GM18907 (cell line): ENCODE data around the gene LRRC26.
A peak's percentile ranks its signal among the peaks of the same experiment; 100 is the strongest.

ENCODE experiments used
- ATAC-seq: cut with Tn5 transposase; IDR thresholded peaks from one replicate; pipeline ENCODE4 v1.9.1; 2021; ENCODE audit warnings: mild to moderate bottlenecking, moderate library complexity; ENCODE audit not compliant: unreplicated experiment

The LRRC26 gene

DNA sequence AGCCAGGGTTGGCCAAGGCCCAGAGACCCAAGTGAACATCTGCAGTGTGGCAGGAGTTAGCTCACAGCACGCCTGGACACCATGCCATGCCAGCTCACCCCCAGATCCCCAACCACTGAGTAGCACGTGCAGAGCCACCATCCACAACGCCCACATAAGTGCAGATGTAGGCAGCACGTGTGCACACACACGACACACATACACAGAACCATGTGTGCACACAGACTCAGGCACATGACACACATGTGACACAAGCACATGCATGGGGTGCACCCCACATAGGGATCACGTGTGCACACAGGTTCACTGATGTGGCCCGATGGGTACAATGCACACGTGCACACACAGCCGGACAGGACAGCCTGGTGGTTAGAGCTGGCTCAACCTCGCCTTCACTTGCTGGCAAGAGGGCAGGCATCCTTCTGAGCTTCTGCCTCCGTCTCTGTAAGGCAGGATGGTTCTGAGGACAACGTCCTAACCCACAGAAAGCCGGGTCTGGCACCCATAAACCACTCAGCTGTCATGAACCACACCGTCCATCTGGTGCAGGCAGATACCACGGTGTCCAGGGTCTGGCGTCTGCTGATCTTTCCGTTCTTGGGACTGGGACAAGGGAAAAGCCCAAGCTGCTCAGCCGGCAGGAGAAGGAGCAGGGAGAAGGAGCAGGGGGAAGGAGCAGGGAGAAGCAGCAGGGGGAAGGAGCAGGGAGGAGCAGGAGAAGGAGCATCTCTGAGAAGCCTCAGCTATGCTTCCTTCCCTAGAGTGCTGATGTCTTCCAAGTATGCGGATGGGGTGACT is 12.0 kb downstream of the LRRC26 start:
- no peak for ATAC-seq

GRCh38 chr9:137156567-137157375 is 13.1 kb downstream of the LRRC26 start:
- no peak for ATAC-seq

DNA sequence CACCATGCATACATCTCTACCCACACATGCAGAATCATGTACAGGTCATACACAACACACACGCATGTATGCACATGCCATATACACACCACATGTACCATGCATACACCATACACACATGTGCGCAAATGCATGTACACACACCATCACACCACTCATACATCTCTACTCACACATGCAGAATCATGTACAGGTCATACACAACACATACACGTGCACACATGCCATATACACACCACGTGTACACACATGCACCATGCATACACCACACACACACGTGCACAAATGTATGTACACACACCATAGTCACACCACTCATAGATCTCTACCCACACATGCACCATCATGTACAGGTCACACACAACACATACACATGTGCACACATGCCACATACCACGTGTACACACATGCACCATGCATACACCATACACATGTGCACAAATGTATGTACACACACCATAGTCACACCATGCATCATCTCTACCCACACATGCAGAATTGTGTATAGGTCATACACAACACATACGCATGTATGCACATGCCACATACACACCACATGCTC is 16.9 kb downstream of the LRRC26 start:
- ATAC-seq = no peak

DNA sequence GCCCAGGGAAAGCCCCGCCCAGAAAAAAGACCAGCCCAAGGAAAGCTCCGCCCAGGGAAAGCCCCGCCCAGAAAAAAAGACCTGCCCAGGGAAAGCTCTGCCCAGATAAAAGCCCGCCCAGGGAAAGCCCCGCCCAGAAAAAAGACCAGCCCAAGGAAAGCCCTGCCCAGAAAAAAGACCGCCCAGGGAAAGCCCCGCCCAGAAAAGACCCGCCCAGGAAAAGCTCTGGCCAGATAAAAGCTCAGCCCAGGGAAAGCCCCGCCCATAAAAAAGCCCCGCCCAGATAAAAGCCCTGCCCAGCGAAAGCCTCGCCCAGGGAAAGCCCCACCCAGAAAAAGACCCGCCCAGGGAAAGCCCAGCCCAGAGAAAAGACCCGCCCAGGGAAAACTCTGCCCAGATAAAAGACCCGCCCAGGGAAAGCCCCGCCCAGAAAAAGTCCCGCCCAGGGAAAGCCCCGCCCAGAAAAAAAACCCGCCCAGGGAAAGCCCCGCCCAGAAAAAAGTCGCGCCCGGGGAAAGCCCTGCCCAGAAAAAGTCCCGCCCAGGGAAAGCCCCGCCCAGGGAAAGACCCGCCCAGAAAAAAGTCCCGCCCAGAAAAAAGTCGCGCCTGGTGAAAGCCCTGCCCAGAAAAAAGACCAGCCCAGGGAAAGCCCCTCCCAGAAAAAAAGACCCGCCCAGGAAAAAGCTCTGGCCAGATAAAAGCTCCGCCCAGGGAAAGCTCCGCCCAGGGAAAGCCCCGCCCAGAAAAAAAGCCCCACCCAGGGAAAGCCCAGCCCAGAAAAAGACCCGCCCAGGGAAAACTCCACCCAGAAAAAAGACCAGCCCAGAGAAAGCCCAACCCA is 19.0 kb downstream of the LRRC26 start:
- peak; percentile 41 for ATAC-seq

GRCh38 chr9:137149942-137150616 is 19.8 kb downstream of the LRRC26 start:
- peak; percentile 16 for ATAC-seq

GRCh38 chr9:137149363-137149762 is 20.5 kb downstream of the LRRC26 start:
- no peak for ATAC-seq

GRCh38 chr9:137148661-137149060 is 21.2 kb downstream of the LRRC26 start:
- ATAC-seq = no peak

GRCh38 chr9:137148242-137148641 is 21.6 kb downstream of the LRRC26 start:
- no peak for ATAC-seq

- no peak for ATAC-seq
Measured at GRCh38 chr9:137147793-137148160, 22.1 kb downstream of the LRRC26 start.

- ATAC-seq = no peak
Measured at GRCh38 chr9:137147091-137147792, 22.6 kb downstream of the LRRC26 start.

GRCh38 chr9:137146527-137146918 is 23.3 kb downstream of the LRRC26 start:
- ATAC-seq = no peak

GRCh38 chr9:137145731-137146526 is 23.9 kb downstream of the LRRC26 start:
- no peak for ATAC-seq

DNA sequence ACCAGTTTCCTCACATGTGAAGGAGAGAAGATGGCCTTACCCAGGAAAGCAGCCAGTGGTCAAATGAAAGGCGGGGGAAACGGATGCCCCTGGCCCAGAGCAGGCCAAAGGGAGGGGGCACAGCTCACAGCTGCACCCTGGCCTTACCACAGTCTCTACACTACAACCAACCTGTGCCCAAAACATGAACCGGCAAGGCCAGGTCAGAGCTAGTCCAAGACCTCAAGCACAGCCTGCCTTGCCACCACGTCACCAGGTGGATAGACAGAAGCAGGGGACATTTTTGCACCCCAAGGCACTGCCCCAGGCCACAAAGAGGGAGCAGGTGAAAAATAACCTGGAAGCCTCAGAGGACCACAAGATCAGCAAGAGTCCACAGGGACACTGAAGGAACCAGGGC is 26.4 kb downstream of the LRRC26 start:
- no peak for ATAC-seq

DNA sequence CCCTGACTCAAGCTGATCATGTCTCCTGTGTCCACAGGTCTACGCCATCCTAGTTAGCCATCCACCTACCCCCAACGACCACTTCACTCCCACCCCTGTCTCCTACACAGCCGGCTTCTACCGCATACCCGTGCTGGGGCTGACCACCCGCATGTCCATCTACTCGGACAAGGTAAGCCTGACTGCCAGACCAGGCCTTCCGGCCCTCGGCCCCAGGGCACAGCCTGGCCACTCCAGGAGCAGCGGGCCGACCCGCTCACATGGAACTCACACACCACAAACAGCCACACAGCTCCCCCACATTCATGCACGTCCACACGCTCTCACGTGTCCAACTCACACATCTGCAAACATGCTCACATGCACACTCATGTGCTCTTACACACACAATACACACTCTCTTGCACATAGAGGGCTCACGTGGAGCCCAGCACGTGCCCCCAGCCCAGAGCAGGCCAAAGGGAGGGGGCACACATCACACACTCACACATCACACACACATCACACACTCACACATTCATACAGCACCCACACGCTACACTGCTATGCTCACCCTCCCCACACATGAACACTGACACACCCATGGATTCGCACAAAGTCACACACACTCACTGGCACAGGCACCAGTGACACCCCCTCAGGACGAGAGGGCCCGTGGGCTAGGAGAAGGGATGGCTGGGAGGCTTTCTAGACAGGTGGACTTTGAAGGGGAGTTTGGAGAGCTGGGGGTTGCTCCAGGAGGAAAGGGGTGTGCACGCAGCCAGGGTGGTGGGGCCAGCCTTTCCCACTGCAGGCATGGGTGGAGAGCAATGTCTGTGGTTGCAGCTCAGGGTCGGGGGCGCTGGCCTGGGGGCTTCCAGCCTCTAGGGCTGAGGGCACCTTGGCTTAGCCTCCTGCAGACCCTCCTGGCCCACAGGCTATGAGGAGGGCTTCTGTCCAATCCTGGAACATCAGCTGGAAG is 27.6 kb downstream of the LRRC26 start:
- no peak for ATAC-seq

GRCh38 chr9:137141050-137141810 is 28.6 kb downstream of the LRRC26 start:
- no peak for ATAC-seq

DNA sequence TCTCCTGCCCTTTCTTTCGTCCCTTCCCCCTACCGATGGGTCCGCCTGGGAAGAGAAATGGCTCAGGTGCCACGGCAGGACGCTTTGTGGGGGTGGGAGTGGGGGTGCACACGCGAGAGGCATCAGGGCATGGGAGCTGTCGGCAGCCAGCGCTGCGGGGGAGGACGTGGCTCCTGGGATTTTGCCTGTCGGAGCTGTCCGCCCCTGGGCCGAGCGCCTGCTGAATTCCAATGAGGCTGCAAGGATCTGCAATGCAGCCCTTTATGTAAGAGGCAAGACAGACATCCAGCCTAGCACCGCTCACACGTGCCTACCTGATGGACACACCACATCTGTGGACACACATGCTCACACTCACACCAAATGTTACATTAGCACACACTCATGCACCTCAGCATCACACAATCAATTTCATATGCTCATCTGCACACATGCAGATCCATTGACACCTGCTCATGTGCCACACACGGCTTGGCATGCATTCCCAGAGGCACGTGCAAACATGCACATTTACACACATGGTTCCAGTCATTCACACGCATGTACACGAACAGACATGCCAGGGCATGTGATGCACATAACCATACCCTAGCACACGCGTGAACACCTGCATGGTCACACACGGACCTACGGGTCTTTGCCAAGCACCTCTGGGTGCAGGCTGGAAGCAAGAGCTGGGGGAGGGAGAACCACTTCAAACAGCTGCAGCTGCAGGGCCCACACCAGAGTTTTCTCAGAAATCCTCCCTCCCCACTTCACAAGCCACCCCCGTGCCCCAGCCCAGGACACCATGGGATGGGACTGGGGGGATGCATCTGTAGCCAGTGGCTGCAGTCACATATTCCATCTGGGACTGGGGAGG is 29.5 kb downstream of the LRRC26 start:
- no peak for ATAC-seq
